Measurements from ENCODE around the gene PEX5. TPM values are rescaled to one million over a fixed set of nuclear protein-coding genes. Genes with fewer than 3 reads are reported as not detected.
"Not testable (repeated sequence)": the region's sequence is repeated elsewhere in the genome, so short reads cannot be mapped to it uniquely, and the experiment has no call there.

Gene PEX5
- total RNA-seq, 3 donors from 2014 or later (not counting 1 experiment from before 2014, with no cell fraction given) = 20.3 to 23.3 (median 22.0) TPM

DNA sequence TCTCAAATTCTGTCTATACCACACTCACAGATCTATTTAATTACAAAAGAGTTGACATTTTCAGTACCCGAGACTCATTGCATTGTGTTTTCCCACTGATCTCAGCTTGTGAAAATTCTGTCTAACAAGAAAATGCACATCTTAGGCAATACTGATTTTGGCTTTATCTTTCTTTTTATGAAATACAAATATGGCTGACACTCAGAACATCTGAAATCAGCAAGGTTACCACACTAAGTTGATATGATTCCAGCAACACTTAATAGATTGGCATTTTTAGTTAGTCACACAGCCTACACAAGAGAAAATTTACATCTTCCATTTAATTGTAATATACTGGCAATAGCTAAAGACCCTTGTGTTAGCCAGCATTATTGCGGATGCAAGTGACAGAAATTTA is 40.3 kb downstream of the PEX5 start:
- TF ChIP-seq, protein P1, sequence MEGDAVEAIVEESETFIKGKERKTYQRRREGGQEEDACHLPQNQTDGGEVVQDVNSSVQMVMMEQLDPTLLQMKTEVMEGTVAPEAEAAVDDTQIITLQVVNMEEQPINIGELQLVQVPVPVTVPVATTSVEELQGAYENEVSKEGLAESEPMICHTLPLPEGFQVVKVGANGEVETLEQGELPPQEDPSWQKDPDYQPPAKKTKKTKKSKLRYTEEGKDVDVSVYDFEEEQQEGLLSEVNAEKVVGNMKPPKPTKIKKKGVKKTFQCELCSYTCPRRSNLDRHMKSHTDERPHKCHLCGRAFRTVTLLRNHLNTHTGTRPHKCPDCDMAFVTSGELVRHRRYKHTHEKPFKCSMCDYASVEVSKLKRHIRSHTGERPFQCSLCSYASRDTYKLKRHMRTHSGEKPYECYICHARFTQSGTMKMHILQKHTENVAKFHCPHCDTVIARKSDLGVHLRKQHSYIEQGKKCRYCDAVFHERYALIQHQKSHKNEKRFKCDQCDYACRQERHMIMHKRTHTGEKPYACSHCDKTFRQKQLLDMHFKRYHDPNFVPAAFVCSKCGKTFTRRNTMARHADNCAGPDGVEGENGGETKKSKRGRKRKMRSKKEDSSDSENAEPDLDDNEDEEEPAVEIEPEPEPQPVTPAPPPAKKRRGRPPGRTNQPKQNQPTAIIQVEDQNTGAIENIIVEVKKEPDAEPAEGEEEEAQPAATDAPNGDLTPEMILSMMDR (IDR thresholded peaks at IDR 0.05) = no peak
- H3K27me3 ChIP-seq (ENCODE audit: control insufficient read depth, insufficient read depth, low read length) = no peaks in the 10 kb centered on the region
- no peak overlapping the region for H3K4me3 ChIP-seq (ENCODE audit: low read length)
- Mint-ChIP-seq H3K4me3 (no peak overlapping the region), H3K9me3 (no peaks in the 10 kb centered on the region), H3K36me3 (no peaks in the 10 kb centered on the region), H3K27me3 (ENCODE audit: low read depth in 2 of 2) (peaks cover 16 to 52% of the 10 kb centered on the region in 2 donors), H3K27ac (no peak overlapping the region), H3K4me1 (no peaks in the 10 kb centered on the region)
- WGBS (ENCODE audit: insufficient coverage) = 89% methylated on average over 2 of the region's 2 CpGs
- intact Hi-C loops (cut with micrococcal nuclease) = no loop called here
- ATAC-seq (no peak), DNase-seq (no peak)
- no peaks in the 10 kb centered on the region for H3K36me3 ChIP-seq (ENCODE audit: control insufficient read depth, insufficient read depth, low read length)
- H3K4me1 ChIP-seq (ENCODE audit: control insufficient read depth, insufficient read depth, low read length) = no peaks in the 10 kb centered on the region
- no peak overlapping the region for H3K27ac ChIP-seq (ENCODE audit: low read length)
- no peaks in the 10 kb centered on the region for H3K9me3 ChIP-seq (ENCODE audit: control insufficient read depth, insufficient read depth, low read length)

DNA sequence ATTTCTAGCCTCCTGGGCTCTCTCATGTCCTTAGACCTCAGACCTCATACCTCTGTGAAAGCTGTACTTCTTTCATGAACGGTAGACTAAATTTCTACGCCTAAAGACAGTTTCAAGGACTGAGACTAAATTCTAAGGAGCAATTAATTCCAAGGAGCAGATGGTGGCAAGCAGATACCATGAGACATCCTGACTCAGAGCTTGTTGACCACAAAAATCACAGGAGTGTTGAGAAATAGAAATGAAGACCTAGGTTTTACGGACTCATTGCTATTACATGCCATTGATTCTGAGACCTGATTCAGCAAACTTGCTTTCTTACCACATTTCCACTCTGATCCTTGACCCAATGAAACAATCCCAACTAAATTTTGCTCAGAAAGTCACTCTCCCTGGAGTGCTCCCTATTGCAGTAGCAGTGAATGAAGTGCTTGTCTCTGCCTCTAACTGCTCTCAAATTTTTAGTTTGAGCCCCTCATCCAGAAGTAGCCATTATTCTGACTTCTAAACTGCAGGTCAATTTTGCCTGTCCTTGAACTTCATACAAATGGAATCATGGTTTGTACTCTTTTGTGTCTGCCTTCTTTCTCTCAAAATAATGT is 52.0 kb downstream of the PEX5 start:
- no peaks in the 10 kb centered on the region for H3K36me3 ChIP-seq (ENCODE audit: control insufficient read depth, insufficient read depth, low read length)
- no peak overlapping the region for H3K4me3 Mint-ChIP-seq
- no peaks in the 10 kb centered on the region for H3K4me1 ChIP-seq (ENCODE audit: control insufficient read depth, insufficient read depth, low read length)
- H3K27ac Mint-ChIP-seq = no peak overlapping the region
- intact Hi-C loops (cut with micrococcal nuclease) = no loop called here
- DNase-seq = no peak
- no peak overlapping the region for H3K27ac ChIP-seq (ENCODE audit: low read length)
- no peaks in the 10 kb centered on the region for H3K36me3 Mint-ChIP-seq
- peaks cover 14 to 28% of the 10 kb centered on the region in 2 donors for H3K27me3 Mint-ChIP-seq (ENCODE audit: low read depth in 2 of 2)
- WGBS (ENCODE audit: insufficient coverage) = 71% methylated on average over 3 of the region's 3 CpGs
- no peaks in the 10 kb centered on the region for H3K9me3 Mint-ChIP-seq
- H3K4me1 Mint-ChIP-seq = no peaks in the 10 kb centered on the region
- H3K27me3 ChIP-seq (ENCODE audit: control insufficient read depth, insufficient read depth, low read length) = no peaks in the 10 kb centered on the region
- no peak overlapping the region for H3K4me3 ChIP-seq (ENCODE audit: low read length)
- H3K9me3 ChIP-seq (ENCODE audit: control insufficient read depth, insufficient read depth, low read length) = no peaks in the 10 kb centered on the region
- no peak for ATAC-seq
- TF ChIP-seq, protein P1 (IDR thresholded peaks at IDR 0.05) = no peak

DNA sequence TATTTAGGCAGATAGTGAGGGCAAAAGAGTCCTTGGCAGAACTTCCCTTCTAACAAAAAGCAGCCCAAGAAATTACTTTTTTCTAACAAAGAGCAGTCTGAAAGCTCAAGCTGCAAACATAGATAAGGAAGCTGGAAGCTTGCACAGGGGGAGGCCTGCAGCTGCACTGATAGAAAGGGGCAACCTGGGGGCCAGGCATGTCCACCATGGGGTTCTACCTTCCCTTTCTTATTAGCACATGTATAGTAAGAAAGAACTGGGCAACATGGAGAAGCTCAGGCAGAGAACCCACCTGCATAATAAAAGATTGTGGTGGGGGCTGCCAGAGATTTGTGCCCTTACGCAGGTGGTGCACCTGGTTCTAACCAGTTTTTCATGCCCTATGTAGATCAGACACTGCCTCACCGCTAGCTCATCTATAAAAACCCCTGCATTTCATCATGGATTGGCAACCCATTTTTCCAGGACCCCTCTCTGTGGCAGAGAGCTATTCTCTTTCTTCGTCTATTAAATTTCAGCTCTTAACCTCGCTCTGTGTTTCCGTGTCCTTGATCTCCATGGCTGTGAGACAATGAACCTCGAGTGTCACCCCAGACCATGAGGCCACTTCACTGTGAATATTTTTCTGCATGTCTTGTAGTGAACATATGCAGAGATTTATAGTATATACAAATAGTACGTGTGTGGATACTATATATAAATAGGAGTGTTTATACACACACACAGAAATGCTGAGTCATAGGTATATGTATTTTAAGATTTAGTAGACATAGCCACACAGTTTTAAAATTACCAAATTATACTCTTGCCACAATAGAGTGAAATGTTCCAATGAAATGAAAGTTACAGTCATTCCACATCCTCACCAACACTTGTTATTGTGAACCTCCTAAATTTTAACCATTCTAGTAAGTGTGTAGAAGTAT is 53.0 kb downstream of the PEX5 start:
- peaks cover 14 to 28% of the 10 kb centered on the region in 2 donors for H3K27me3 Mint-ChIP-seq (ENCODE audit: low read depth in 2 of 2)

DNA sequence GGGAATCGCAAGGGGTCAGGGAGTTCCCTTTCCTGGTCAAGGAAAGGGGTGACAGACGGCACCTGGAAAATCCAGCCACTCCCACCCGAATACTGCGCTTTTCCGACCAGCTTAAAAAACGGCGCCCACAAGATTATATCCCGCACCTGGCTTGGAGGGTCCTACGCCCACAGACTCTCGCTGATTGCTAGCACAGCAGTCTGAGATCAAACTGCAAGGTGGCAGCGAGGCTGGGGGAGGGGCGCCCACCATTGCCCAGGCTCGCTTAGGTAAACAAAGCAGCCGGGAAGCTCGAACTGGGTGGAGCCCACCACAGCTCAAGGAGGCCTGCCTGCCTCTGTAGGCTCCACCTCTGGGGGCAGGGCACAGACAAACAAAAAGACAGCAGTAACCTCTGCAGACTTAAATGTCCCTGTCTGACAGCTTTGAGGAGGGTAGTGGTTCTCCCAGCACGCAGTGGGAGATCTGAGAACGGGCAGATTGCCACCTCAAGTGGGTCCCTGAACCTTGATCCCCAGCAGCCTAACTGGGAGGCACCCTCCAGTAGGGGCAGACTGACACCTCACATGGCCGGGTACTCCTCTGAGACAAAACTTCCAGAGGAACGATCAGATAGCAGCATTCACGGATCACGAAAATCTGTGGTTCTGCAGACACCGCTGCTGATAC is 62.0 kb downstream of the PEX5 start:
- intact Hi-C loops (cut with micrococcal nuclease); ATAC-seq; H3K27me3 Mint-ChIP-seq (ENCODE audit: low read depth in 2 of 2); H3K9me3 Mint-ChIP-seq; H3K4me3 Mint-ChIP-seq; H3K36me3 ChIP-seq (ENCODE audit: control insufficient read depth, insufficient read depth, low read length); H3K36me3 Mint-ChIP-seq; H3K9me3 ChIP-seq (ENCODE audit: control insufficient read depth, insufficient read depth, low read length); H3K4me3 ChIP-seq (ENCODE audit: low read length); H3K27ac Mint-ChIP-seq; DNase-seq; H3K27me3 ChIP-seq (ENCODE audit: control insufficient read depth, insufficient read depth, low read length); H3K27ac ChIP-seq (ENCODE audit: low read length); H3K4me1 ChIP-seq (ENCODE audit: control insufficient read depth, insufficient read depth, low read length); H3K4me1 Mint-ChIP-seq: not testable (repeated sequence)
- WGBS (ENCODE audit: insufficient coverage) = 87% methylated on average over 17 of the region's 22 CpGs

More for the DNA sequence above, 53.0 kb downstream of the PEX5 start:
- Mint-ChIP-seq H3K27ac (no peak overlapping the region), H3K36me3 (no peaks in the 10 kb centered on the region), H3K9me3 (no peaks in the 10 kb centered on the region), H3K4me1 (no peaks in the 10 kb centered on the region), H3K4me3 (no peak overlapping the region)
- DNase-seq (no peak), ATAC-seq (no peak)
- WGBS (ENCODE audit: insufficient coverage) = 91% methylated on average over 6 of the region's 7 CpGs
- H3K9me3 ChIP-seq (ENCODE audit: control insufficient read depth, insufficient read depth, low read length) = no peaks in the 10 kb centered on the region
- no peaks in the 10 kb centered on the region for H3K4me1 ChIP-seq (ENCODE audit: control insufficient read depth, insufficient read depth, low read length)
- no peak overlapping the region for H3K4me3 ChIP-seq (ENCODE audit: low read length)
- no peaks in the 10 kb centered on the region for H3K36me3 ChIP-seq (ENCODE audit: control insufficient read depth, insufficient read depth, low read length)
- H3K27me3 ChIP-seq (ENCODE audit: control insufficient read depth, insufficient read depth, low read length) = peaks cover 2% of the 10 kb centered on the region
- intact Hi-C loops (cut with micrococcal nuclease) = no loop called here
- no peak overlapping the region for H3K27ac ChIP-seq (ENCODE audit: low read length)
- TF ChIP-seq, protein P1 (IDR thresholded peaks at IDR 0.05) = no peak

Data from natural killer cell (primary cell).